Measurements from ENCODE around the gene ACOXL. TPM values are rescaled to one million over a fixed set of nuclear protein-coding genes. Genes with fewer than 3 reads are reported as not detected.

Gene ACOXL
- total and polyA plus RNA-seq, 2 donors (not counting 3 experiments of a cell fraction or from before 2014, with no cell fraction given): not detected

GRCh38 chr2:110873597-110874452 is 141.5 kb downstream of the ACOXL start:
- Histone ChIP-seq H3K4me1 (ENCODE audit: control insufficient read depth, extremely low read depth, insufficient read depth, low read length) (no peaks in the 10 kb centered on the region), H3K9me3 (replicated peaks; ENCODE audit: control insufficient read depth, insufficient read depth, low read length) (no peaks in the 10 kb centered on the region), H4K20me1 (replicated peaks; ENCODE audit: control insufficient read depth, extremely low read depth, insufficient read depth, low read length) (no peaks in the 10 kb centered on the region), H3K9me1 (replicated peaks; ENCODE audit: control insufficient read depth, extremely low read depth, insufficient read depth, low read length) (no peaks in the 10 kb centered on the region), H3K9ac (replicated peaks; ENCODE audit: extremely low read depth, insufficient read depth, low read length) (no peak overlapping the region), H2AFZ (ENCODE audit: low read depth, low read length) (no peak overlapping the region), H3K79me2 (ENCODE audit: control insufficient read depth, insufficient read depth, low read length) (no peaks in the 10 kb centered on the region), H3K27me3 (ENCODE audit: control insufficient read depth in 2 of 2, insufficient read depth in 2 of 2, low read length in 2 of 2) (peaks cover 4 to 6% of the 10 kb centered on the region in 2 experiments), H3K36me3 (ENCODE audit: control insufficient read depth in 2 of 2, extremely low read depth in 1 of 2, insufficient read depth in 2 of 2, low read length in 2 of 2) (no peaks in the 10 kb centered on the region), H3K27ac (ENCODE audit: insufficient read depth, low read depth, low read length) (no peak overlapping the region), H3K4me3 (replicated peaks in 1 of 3; ENCODE audit: insufficient read depth in 1 of 3, low read depth in 1 of 3, low read length in 3 of 3) (no peak overlapping the region), H3K4me2 (ENCODE audit: insufficient read depth, low read length) (no peak overlapping the region)
- ChIA-PET CTCF (interaction anchor here (1.2 kb wide), 1 partner anchor 20 kb away, joined by 3 read pairs; no protein-coding TSS in a partner anchor), POLR2A (no interaction called here)
- intact Hi-C loops (cut with micrococcal nuclease) (no loop called here), dilution Hi-C loops (cut with MboI; ENCODE audit: extremely low pct_ligation_motif_present, low sequenced_read_pairs) (no loop called here)
- DNase-seq (ENCODE audit: low read depth, low spot score): no peak
- FAIRE-seq: no peak
- TF ChIP-seq JUN (IDR thresholded peaks at IDR 0.05; ENCODE audit: borderline replicate concordance, insufficient read depth, insufficient read length, low read depth) (no peak), CTCF (IDR thresholded peaks at IDR 0.05; ENCODE audit: extremely low read depth in 1 of 2, insufficient read depth in 1 of 2, low read depth in 1 of 2, low read length in 2 of 2) (no peak), EZH2 (IDR thresholded peaks at IDR 0.05; ENCODE audit: borderline replicate concordance, low read depth, low read length, severe bottlenecking) (no peak), FOS (IDR thresholded peaks at IDR 0.05; ENCODE audit: borderline replicate concordance, insufficient read depth, low read length) (no peak), MYC (IDR thresholded peaks at IDR 0.05; ENCODE audit: low read depth, low read length) (no peak), MAX (IDR thresholded peaks at IDR 0.05; ENCODE audit: insufficient read depth, insufficient read length) (no peak)
- BruUV-seq (replicated peaks): no TSS peak
